HL-60 (cell line): Measurements from ENCODE around the gene CSF2RB.

Source experiments
- DNase-seq, 2 experiments: peaks; one replicate each; pipeline ENCODE4 v3.0.0-alpha.2; 2010 to 2020; ENCODE audit warnings: low read depth in 1 of 2, low spot score in 1 of 2
- H3K27ac ChIP-seq: fragments of 250-450 bp; sonication (Bioruptor Pico); replicated peaks from 2 replicates; pipeline ENCODE4 v1.5.1; 2020; ENCODE audit warnings: mild to moderate bottlenecking, moderate library complexity
- H3K27me3 ChIP-seq: fragments of 250-450 bp; sonication (Bioruptor Pico); 2 replicates; pipeline ENCODE4 v1.5.1; 2021; ENCODE audit warnings: mild to moderate bottlenecking, moderate library complexity; ENCODE audit not compliant: insufficient read depth, poor library complexity, severe bottlenecking
- H3K4me3 ChIP-seq: replicated peaks from 2 replicates; pipeline ENCODE4 v1.5.1; 2011; ENCODE audit warnings: mild to moderate bottlenecking, control low read depth, low read length; ENCODE audit not compliant: insufficient read depth
- GABPA ChIP-seq: IDR thresholded peaks from 2 replicates; pipeline ENCODE4 v1.6.1; 2012; ENCODE audit warnings: low read depth
- POLR2AphosphoS5 ChIP-seq: IDR thresholded peaks from 2 replicates; pipeline ENCODE4 v1.6.1; 2012; ENCODE audit warnings: low read depth
- SPI1 ChIP-seq: IDR thresholded peaks from 2 replicates; pipeline ENCODE4 v1.6.1; 2012; ENCODE audit warnings: low read depth, mild to moderate bottlenecking, borderline replicate concordance
- TF ChIP-seq, protein P1 (sequence below): IDR thresholded peaks from one replicate; pipeline ENCODE4 v1.5.1; 2011; ENCODE audit warnings: low read length, control low read depth, inconsistent platforms; ENCODE audit not compliant: insufficient read depth
- TF ChIP-seq, protein P2 (sequence below): IDR thresholded peaks from 2 replicates; pipeline ENCODE4 v1.6.1; 2012; ENCODE audit warnings: low read depth; ENCODE audit not compliant: insufficient replicate concordance

CSF2RB gene

DNA sequence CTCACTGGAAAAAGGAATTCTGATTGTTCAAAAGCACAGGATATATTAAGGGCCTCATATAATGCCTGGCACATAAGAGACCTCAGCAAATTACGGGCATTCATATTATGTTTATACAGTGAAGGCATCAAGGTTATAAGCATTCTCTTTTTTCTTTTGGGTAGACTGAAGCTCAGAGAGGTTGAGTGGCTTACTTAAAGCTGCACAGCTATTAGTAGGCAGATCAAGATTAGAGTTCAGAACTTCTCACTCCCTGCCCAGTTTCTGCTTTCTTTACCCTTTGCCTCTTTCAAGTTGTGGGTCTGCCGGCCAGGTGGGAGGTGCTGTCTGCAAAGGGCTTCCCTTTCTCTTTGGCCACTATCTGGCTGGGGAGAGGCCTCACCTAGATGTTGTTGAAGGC lies 18.0 kb downstream of the CSF2RB start:
- no peak for TF ChIP-seq GABPA
- TF ChIP-seq POLR2AphosphoS5 = no peak
- TF ChIP-seq, protein P1, sequence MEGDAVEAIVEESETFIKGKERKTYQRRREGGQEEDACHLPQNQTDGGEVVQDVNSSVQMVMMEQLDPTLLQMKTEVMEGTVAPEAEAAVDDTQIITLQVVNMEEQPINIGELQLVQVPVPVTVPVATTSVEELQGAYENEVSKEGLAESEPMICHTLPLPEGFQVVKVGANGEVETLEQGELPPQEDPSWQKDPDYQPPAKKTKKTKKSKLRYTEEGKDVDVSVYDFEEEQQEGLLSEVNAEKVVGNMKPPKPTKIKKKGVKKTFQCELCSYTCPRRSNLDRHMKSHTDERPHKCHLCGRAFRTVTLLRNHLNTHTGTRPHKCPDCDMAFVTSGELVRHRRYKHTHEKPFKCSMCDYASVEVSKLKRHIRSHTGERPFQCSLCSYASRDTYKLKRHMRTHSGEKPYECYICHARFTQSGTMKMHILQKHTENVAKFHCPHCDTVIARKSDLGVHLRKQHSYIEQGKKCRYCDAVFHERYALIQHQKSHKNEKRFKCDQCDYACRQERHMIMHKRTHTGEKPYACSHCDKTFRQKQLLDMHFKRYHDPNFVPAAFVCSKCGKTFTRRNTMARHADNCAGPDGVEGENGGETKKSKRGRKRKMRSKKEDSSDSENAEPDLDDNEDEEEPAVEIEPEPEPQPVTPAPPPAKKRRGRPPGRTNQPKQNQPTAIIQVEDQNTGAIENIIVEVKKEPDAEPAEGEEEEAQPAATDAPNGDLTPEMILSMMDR = no peak
- Histone ChIP-seq H3K4me3 (no peak overlapping the region), H3K27ac (no peak overlapping the region), H3K27me3 (no peaks in the 10 kb centered on the region)
- no peak for DNase-seq

DNA sequence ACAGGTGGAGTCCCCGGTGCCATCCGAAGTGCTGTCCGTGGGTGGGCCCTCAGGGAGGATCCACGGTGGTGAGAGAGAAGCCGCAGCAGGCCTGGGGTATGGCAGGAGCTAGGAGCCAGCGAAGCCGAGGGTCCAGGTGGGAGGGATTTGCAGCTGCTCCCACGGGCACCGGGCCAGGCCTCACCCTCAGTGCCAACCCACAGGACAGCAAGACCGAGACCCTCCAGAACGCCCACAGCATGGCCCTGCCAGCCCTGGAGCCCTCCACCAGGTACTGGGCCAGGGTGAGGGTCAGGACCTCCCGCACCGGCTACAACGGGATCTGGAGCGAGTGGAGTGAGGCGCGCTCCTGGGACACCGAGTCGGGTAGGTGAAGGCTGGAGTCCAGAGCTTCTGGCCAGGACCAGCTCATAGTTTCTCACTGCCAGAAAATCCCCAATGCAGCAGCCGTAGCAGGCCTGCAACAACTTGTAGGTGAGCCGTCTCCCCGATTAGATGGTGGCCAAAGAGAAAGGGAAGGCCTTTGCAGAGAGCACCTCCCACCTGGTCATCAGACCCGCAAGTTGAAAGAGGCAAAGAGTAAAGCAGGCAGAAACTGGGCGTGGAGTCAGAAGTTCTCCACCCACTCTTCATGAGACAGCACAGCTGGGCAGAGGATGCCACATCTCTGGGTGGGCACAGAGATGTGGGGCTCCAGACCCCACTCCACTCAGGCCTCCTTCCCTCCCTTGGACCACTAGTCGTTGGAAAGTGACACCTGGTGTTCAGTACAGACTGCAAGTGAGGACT lies 20.4 kb downstream of the CSF2RB start:
- H3K27ac ChIP-seq = no peak overlapping the region
- no peaks in the 10 kb centered on the region for H3K27me3 ChIP-seq
- H3K4me3 ChIP-seq = no peak overlapping the region
- TF ChIP-seq, protein P1 = no peak
- TF ChIP-seq POLR2AphosphoS5 (no peak; the same call in 1 of the 2 replicates), SPI1 (no peak), GABPA (no peak)
- TF ChIP-seq, protein P2, sequence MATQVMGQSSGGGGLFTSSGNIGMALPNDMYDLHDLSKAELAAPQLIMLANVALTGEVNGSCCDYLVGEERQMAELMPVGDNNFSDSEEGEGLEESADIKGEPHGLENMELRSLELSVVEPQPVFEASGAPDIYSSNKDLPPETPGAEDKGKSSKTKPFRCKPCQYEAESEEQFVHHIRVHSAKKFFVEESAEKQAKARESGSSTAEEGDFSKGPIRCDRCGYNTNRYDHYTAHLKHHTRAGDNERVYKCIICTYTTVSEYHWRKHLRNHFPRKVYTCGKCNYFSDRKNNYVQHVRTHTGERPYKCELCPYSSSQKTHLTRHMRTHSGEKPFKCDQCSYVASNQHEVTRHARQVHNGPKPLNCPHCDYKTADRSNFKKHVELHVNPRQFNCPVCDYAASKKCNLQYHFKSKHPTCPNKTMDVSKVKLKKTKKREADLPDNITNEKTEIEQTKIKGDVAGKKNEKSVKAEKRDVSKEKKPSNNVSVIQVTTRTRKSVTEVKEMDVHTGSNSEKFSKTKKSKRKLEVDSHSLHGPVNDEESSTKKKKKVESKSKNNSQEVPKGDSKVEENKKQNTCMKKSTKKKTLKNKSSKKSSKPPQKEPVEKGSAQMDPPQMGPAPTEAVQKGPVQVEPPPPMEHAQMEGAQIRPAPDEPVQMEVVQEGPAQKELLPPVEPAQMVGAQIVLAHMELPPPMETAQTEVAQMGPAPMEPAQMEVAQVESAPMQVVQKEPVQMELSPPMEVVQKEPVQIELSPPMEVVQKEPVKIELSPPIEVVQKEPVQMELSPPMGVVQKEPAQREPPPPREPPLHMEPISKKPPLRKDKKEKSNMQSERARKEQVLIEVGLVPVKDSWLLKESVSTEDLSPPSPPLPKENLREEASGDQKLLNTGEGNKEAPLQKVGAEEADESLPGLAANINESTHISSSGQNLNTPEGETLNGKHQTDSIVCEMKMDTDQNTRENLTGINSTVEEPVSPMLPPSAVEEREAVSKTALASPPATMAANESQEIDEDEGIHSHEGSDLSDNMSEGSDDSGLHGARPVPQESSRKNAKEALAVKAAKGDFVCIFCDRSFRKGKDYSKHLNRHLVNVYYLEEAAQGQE = no peak
- no peak for DNase-seq

DNA sequence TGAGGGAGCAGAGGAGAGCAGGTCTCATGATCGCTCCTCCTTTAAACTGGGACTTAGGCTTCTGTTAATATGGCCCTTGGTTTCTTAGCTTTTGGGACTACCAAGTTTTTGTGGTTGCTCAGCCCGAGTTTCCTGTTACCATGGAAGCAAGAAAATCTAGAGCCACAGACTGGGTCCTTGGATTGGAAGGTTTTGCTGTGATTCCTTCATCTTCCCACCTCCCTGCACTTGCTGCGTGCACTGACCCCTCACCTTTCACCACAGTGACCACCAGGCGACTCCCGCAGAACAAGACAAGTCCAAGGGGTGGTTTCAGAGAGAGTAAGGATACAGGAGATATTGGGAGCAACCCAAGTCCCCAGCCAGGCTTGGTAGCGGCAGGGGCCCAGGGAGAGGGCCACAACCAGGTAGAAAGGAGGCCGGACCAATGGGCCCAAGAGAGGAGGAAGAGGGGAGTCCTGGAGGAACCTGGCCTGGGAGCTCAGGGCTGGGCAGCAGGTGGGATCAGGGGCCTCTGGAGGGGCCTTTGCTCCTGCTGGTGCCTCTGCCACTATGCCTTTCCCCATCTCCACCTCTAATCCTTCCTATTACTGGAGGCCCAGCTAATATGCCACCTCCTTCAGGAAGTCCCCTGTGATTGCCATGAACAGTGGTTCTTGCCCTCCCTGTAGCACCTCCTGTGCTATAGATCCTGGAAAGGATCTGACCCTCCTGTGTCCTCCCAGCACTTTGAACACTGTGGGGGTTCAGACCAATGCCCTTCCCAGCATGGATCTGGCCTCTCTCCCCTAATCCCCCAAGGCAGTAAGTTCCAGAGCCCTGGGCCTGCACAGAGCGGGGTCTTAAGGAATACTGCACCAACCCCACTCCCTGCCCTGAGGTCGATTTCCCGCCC lies 21.2 kb downstream of the CSF2RB start:
- H3K27ac ChIP-seq = no peak overlapping the region
- H3K27me3 ChIP-seq = no peaks in the 10 kb centered on the region
- no peak overlapping the region for H3K4me3 ChIP-seq
- no peak for DNase-seq
- TF ChIP-seq, protein P2 = no peak
- no peak for TF ChIP-seq GABPA
- TF ChIP-seq, protein P1 = no peak
- TF ChIP-seq SPI1 = no peak
- TF ChIP-seq POLR2AphosphoS5 = no peak
